Lower leg skin (tissue), 3 donors: ENCODE results near the gene CNNM4.

Experiments
- POLR2A ChIP-seq, 2 donors: fragments of 450-650 bp; IDR thresholded peaks; one replicate each; pipeline ENCODE4 v1.6.1; 2016 to 2017; ENCODE audit warnings: antibody characterized with exemption in 2 of 2, mild to moderate bottlenecking in 1 of 2, moderate library complexity in 1 of 2
- TF ChIP-seq, protein P1 (sequence below), 3 donors: fragments of 450-650 bp; IDR thresholded peaks; one replicate each; pipeline ENCODE4 v1.5.1; 2016; ENCODE audit warnings: antibody characterized with exemption in 3 of 3, mild to moderate bottlenecking in 3 of 3, moderate library complexity in 2 of 3

DNA sequence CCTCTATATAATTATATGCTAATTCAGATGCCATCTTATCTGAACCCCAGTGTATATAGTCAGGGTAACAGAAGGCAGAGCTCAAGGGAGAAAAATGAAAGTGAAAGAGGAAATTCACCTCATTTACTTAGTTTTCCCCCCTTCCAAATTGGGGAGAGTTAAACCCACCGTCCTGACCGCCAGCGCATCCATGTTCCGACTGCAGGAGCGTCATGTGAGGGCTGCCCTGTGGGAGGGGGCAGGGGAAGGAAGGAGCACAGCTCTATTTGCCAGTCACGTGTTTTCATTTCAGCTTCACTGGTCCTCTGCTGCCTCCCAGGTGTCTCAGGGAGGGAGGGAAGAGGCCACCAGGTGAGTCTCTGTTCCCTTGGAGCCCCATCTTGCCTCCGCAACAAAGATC is 13.2 kb downstream of the CNNM4 start:
- TF ChIP-seq, protein P1, sequence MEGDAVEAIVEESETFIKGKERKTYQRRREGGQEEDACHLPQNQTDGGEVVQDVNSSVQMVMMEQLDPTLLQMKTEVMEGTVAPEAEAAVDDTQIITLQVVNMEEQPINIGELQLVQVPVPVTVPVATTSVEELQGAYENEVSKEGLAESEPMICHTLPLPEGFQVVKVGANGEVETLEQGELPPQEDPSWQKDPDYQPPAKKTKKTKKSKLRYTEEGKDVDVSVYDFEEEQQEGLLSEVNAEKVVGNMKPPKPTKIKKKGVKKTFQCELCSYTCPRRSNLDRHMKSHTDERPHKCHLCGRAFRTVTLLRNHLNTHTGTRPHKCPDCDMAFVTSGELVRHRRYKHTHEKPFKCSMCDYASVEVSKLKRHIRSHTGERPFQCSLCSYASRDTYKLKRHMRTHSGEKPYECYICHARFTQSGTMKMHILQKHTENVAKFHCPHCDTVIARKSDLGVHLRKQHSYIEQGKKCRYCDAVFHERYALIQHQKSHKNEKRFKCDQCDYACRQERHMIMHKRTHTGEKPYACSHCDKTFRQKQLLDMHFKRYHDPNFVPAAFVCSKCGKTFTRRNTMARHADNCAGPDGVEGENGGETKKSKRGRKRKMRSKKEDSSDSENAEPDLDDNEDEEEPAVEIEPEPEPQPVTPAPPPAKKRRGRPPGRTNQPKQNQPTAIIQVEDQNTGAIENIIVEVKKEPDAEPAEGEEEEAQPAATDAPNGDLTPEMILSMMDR (IDR thresholded peaks at IDR 0.05): no peak
- TF ChIP-seq POLR2A (IDR thresholded peaks at IDR 0.05): no peak
